HCT116 (cell line): Measurements from ENCODE around the gene HILPDA. TPM values are rescaled to one million over a fixed set of nuclear protein-coding genes. Genes with fewer than 3 reads are reported as not detected.

Experiments
- ATAC-seq: fragments of 200-7000 bp; cut with Tn5 transposase; 2 replicates; pipeline ENCODE4 v1.9.1; 2020; ENCODE audit warnings: mild to moderate bottlenecking, moderate library complexity
- BruUV-seq: library from RNA; stranded (reverse); fragments of 400-500 nt; replicated peaks from 2 replicates; lab custom pipeline; 2021; lab: Mats Ljungman, UMichigan
- CTCF ChIA-PET: fragments of 300-600 bp; sonication (Branson Sonifier 250); formaldehyde crosslinking; loops from one replicate; lab custom pipeline; 2021; ENCODE audit warnings: antibody characterized with exemption; lab: Charles Lee
- POLR2A ChIA-PET: fragments of 300-600, 350-600 bp; sonication (Branson Sonifier 250); formaldehyde crosslinking; loops from one replicate; lab custom pipeline; 2021; ENCODE audit warnings: antibody characterized with exemption; lab: Charles Lee
- RAD21 ChIA-PET, 2 experiments: fragments of 300-600 bp; sonication (Branson Sonifier 250); formaldehyde crosslinking; loops; one replicate each; lab custom pipeline; 2023; ENCODE audit warnings: low total read pairs in 2 of 2; ENCODE audit not compliant: uncharacterized antibody in 2 of 2, unreplicated experiment in 2 of 2, low non-redundant PET in 1 of 2; lab: Charles Lee
- DNase-seq: peaks from one replicate; pipeline ENCODE4 v3.0.0-alpha.2; 2010; ENCODE audit warnings: low read depth, low spot score
- H2AFZ ChIP-seq: fragments of 200-600 bp; shearing (Covaris generic), sonication (generic); 2 replicates; pipeline ENCODE4 v1.6.1; 2017; ENCODE audit warnings: low read depth, mixed run types, mixed read lengths, antibody characterized with exemption, low read length; ENCODE audit not compliant: poor library complexity, severe bottlenecking
- H3K27ac ChIP-seq: 2 replicates; pipeline ENCODE4 v1.5.1; 2012; ENCODE audit warnings: low read depth, low read length
- H3K27me3 ChIP-seq: fragments of 200-600 bp; sonication (generic); 2 replicates; pipeline ENCODE4 v1.6.1; 2016; ENCODE audit warnings: mixed run types, low read length, mixed read lengths; ENCODE audit not compliant: insufficient read depth
- H3K36me3 ChIP-seq, 2 experiments: fragments of 200-500 bp in 1 of 2; fragments of 200-600 bp in 1 of 2; sonication (Bioruptor generic) in 1 of 2; sonication (generic) in 1 of 2; 2 replicates each; pipeline versions ENCODE4 v1.5.1 to v1.6.1; 2014 to 2016; ENCODE audit warnings: low read length in 2 of 2, inconsistent platforms in 1 of 2, mixed read lengths in 1 of 2, mixed run types in 1 of 2; ENCODE audit not compliant: insufficient read depth in 2 of 2, control insufficient read depth in 1 of 2
- H3K4me1 ChIP-seq, 2 experiments: fragments of 200-600 bp in 1 of 2; sonication (generic) in 1 of 2; 2 replicates each; pipeline versions ENCODE4 v1.5.1 to v1.6.1; 2012 to 2017; ENCODE audit warnings: low read length in 2 of 2, inconsistent platforms in 1 of 2, mild to moderate bottlenecking in 1 of 2, mixed read lengths in 1 of 2, mixed run types in 1 of 2, moderate library complexity in 1 of 2; ENCODE audit not compliant: insufficient read depth in 2 of 2, control insufficient read depth in 1 of 2
- H3K4me2 ChIP-seq: fragments of 200-600 bp; sonication (generic); 2 replicates; pipeline ENCODE4 v1.6.1; 2017; ENCODE audit warnings: mixed run types, low read length, mixed read lengths
- H3K4me3 ChIP-seq, 2 experiments: fragments of 200-600 bp in 1 of 2; sonication (generic) in 1 of 2; replicated peaks in 1 of 2; 2 replicates each; pipeline ENCODE4 v1.5.1; 2011 to 2016; ENCODE audit warnings: low read length in 2 of 2, control low read depth in 1 of 2, low read depth in 1 of 2, mild to moderate bottlenecking in 1 of 2, mixed read lengths in 1 of 2, mixed run types in 1 of 2
- H3K79me2 ChIP-seq: fragments of 200-600 bp; sonication (generic); 2 replicates; pipeline ENCODE4 v1.6.1; 2017; ENCODE audit warnings: mild to moderate bottlenecking, mixed run types, low read length, moderate library complexity, mixed read lengths; ENCODE audit not compliant: insufficient read depth
- H3K9ac ChIP-seq: fragments of 200-600 bp; sonication (generic); 2 replicates; pipeline ENCODE4 v1.6.1; 2016; ENCODE audit warnings: low read length, mixed read lengths
- H3K9me2 ChIP-seq: fragments of 200-600 bp; sonication (generic), shearing (Covaris generic); 2 replicates; pipeline ENCODE4 v1.6.1; 2017; ENCODE audit warnings: mixed run types, mild to moderate bottlenecking, moderate library complexity; ENCODE audit not compliant: insufficient read depth
- H3K9me3 ChIP-seq, 2 experiments: fragments of 200-500 bp in 1 of 2; fragments of 200-600 bp in 1 of 2; sonication (Bioruptor generic) in 1 of 2; sonication (generic) in 1 of 2; 2 replicates each; pipeline ENCODE4 v1.6.1; 2014 to 2017; ENCODE audit warnings: low read length in 2 of 2, mixed read lengths in 2 of 2, inconsistent platforms in 1 of 2, low read depth in 1 of 2, mild to moderate bottlenecking in 1 of 2, mixed run types in 1 of 2, moderate library complexity in 1 of 2; ENCODE audit not compliant: control insufficient read depth in 1 of 2, insufficient read depth in 1 of 2
- H4K20me1 ChIP-seq: fragments of 200-600 bp; sonication (generic), shearing (Covaris generic); 2 replicates; pipeline ENCODE4 v1.6.1; 2017; ENCODE audit warnings: mixed run types, mild to moderate bottlenecking, moderate library complexity; ENCODE audit not compliant: insufficient read depth
- ATF3 ChIP-seq: IDR thresholded peaks from 2 replicates; pipeline ENCODE4 v1.6.1; 2012
- CEBPB ChIP-seq: IDR thresholded peaks from 2 replicates; pipeline ENCODE4 v1.6.1; 2012; ENCODE audit warnings: low read depth
- EGR1 ChIP-seq: IDR thresholded peaks from 2 replicates; pipeline ENCODE4 v1.6.1; 2012; ENCODE audit warnings: low read depth
- ELF1 ChIP-seq: IDR thresholded peaks from 2 replicates; pipeline ENCODE4 v1.6.1; 2012; ENCODE audit warnings: low read depth, borderline replicate concordance
- EZH2 ChIP-seq: fragments of 200-600 bp; sonication (generic); IDR thresholded peaks from 2 replicates; pipeline ENCODE4 v1.6.1; 2017; ENCODE audit warnings: antibody characterized with exemption, mixed run types
- EZH2phosphoT487 ChIP-seq: fragments of 200-600 bp; IDR thresholded peaks from 2 replicates; pipeline ENCODE4 v1.6.1; 2018; ENCODE audit warnings: antibody characterized with exemption, borderline replicate concordance
- FOSL1 ChIP-seq: IDR thresholded peaks from 2 replicates; pipeline ENCODE4 v1.6.1; 2012; ENCODE audit warnings: low read depth
- MAX ChIP-seq: IDR thresholded peaks from 2 replicates; pipeline ENCODE4 v1.6.1; 2012
- POLR2A ChIP-seq: IDR thresholded peaks from 2 replicates; pipeline ENCODE4 v1.7.0; 2011; ENCODE audit warnings: borderline replicate concordance; ENCODE audit not compliant: insufficient read depth, insufficient read length; ENCODE audit errors: extremely low read depth
- POLR2AphosphoS5 ChIP-seq: IDR thresholded peaks from 2 replicates; pipeline ENCODE4 v1.6.1; 2011; ENCODE audit warnings: mild to moderate bottlenecking, low read depth, low read length, moderate library complexity
- RAD21 ChIP-seq: IDR thresholded peaks from 2 replicates; pipeline ENCODE4 v1.6.1; 2012; ENCODE audit warnings: low read depth, mild to moderate bottlenecking
- REST ChIP-seq: IDR thresholded peaks from 2 replicates; pipeline ENCODE4 v1.6.1; 2012; ENCODE audit warnings: low read depth
- SIN3A ChIP-seq: IDR thresholded peaks from 2 replicates; pipeline ENCODE4 v1.6.1; 2012; ENCODE audit warnings: low read depth
- SP1 ChIP-seq: IDR thresholded peaks from 2 replicates; pipeline ENCODE4 v1.6.1; 2012; ENCODE audit warnings: low read depth
- SRF ChIP-seq: IDR thresholded peaks from 2 replicates; pipeline ENCODE4 v1.6.1; 2012; ENCODE audit warnings: low read depth
- YY1 ChIP-seq: IDR thresholded peaks from 2 replicates; pipeline ENCODE4 v1.6.1; 2011; ENCODE audit warnings: low read length, low read depth, moderate library complexity, mild to moderate bottlenecking; ENCODE audit not compliant: insufficient replicate concordance; ENCODE audit errors: extremely low read depth
- ZNF274 ChIP-seq: fragments of 200-500 bp; sonication (Bioruptor generic); IDR thresholded peaks from 2 replicates; pipeline ENCODE4 v1.6.1; 2014; ENCODE audit warnings: mild to moderate bottlenecking, low read depth, low read length, inconsistent platforms
- intact Hi-C: fragments of 100-400 bp; cut with micrococcal nuclease; formaldehyde crosslinking; loops from 2 replicates; pipeline ENCODE4 v1.10.0; 2022
- total RNA-seq: library from RNA; stranded (reverse); gene quantifications from one replicate; pipeline ENCODE4 v1.2.1, GENCODE V29; 2021; ENCODE audit not compliant: unreplicated experiment

Gene HILPDA
- total RNA-seq, 1 experiment from 2014 or later = 32.8 TPM

DNA sequence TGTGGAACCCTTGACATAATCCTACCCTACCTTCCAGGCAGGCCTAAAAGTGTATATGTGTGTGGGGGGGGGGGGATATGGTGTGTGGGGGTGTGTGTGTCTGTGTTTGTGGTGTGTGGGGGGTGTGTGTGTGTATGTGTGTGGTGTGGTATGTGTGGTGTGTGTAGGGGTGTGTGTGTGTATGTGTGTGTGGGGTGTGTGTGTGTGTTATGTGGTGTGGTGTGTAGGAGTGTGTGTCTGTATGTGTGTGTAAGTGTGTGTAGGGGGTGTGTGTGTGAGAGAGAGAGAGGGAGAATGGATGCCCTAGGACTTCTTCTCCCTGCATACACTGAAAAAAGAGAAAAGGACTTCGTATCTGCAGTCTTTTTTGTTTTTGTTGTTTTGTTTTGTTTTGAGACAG lies 33.6 kb upstream of the HILPDA start (continued):
- TF ChIP-seq POLR2A (no peak), SP1 (no peak), SRF (no peak), YY1 (no peak), ZNF274 (no peak), ELF1 (no peak), EZH2phosphoT487 (no peak)

GRCh38 chr7:128422842-128423241 lies 32.8 kb upstream of the HILPDA start:
- POLR2A ChIA-PET = interaction anchor here (1.6 kb wide), 1 partner anchor 37 kb away, joined by 3 read pairs; no protein-coding TSS in a partner anchor
- no peak for ATAC-seq
- TF ChIP-seq YY1 (no peak), CEBPB (no peak), EGR1 (no peak), ZNF274 (no peak), MAX (no peak), FOSL1 (no peak), SRF (no peak), POLR2AphosphoS5 (no peak), RAD21 (no peak), ATF3 (no peak), REST (no peak), SIN3A (no peak), EZH2 (no peak)
- TF ChIP-seq, all 23 proteins: peak for 0

More at GRCh38 chr7:128422842-128423241, 32.8 kb upstream of the HILPDA start:
- H3K9me3 ChIP-seq = no peaks in the 10 kb centered on the region
- H3K79me2 ChIP-seq = no peaks in the 10 kb centered on the region
- ChIA-PET CTCF (interaction anchor here (1.2 kb wide), 1 partner anchor 22 kb away, joined by 3 read pairs; no protein-coding TSS in a partner anchor), RAD21 (no interaction called here)
- H3K4me1 ChIP-seq = peaks cover 0 to 8% of the 10 kb centered on the region in 2 experiments; a peak in 1 of 4 replicates
- no peak overlapping the region for H3K9ac ChIP-seq
- no peaks in the 10 kb centered on the region for H3K9me2 ChIP-seq
- H2AFZ ChIP-seq = no peak overlapping the region
- intact Hi-C loops = no loop called here
- no peaks in the 10 kb centered on the region for H3K36me3 ChIP-seq
- no peak overlapping the region for H3K4me2 ChIP-seq
- no peaks in the 10 kb centered on the region for H4K20me1 ChIP-seq
- no peak overlapping the region for H3K27ac ChIP-seq
- no TSS peak for BruUV-seq
- no peak overlapping the region for H3K4me3 ChIP-seq
- H3K27me3 ChIP-seq = no peaks in the 10 kb centered on the region
- DNase-seq = no peak
